Kidney (tissue), 14 donors: ENCODE results near the gene LRRFIP1. TPM values are rescaled to one million over a fixed set of nuclear protein-coding genes. Genes with fewer than 3 reads are reported as not detected.
A peak's percentile ranks its signal among the peaks of the same experiment; 100 is the strongest.

Experiments used
- DNase-seq, 5 donors: peaks; one replicate each; pipeline ENCODE4 v3.0.0-alpha.2; 2013 to 2020
- FAIRE-seq: peaks from 2 replicates; lab custom pipeline; 2012; peaks lifted over from hg19 to GRCh38; lab: Jason Lieb, UNC
- H3K27ac ChIP-seq, 2 donors: one replicate each; pipeline ENCODE4 v1.7.0; 2013; ENCODE audit warnings: low read depth in 2 of 2, low read length in 2 of 2, inconsistent platforms in 1 of 2
- H3K27me3 ChIP-seq: one replicate; pipeline ENCODE4 v1.7.1; 2013; ENCODE audit warnings: low read length, inconsistent platforms; ENCODE audit not compliant: control insufficient read depth, insufficient read depth
- H3K36me3 ChIP-seq, 3 donors: one replicate each; pipeline versions ENCODE4 v1.7.0 to v1.7.1; 2013; ENCODE audit warnings: low read length in 3 of 3, control low read depth in 1 of 3, inconsistent platforms in 1 of 3; ENCODE audit not compliant: insufficient read depth in 3 of 3, control insufficient read depth in 2 of 3
- H3K4me1 ChIP-seq, 3 donors: one replicate each; pipeline versions ENCODE4 v1.7.0 to v1.7.1; 2013; ENCODE audit warnings: low read length in 3 of 3, inconsistent platforms in 1 of 3, low read depth in 1 of 3; ENCODE audit not compliant: control insufficient read depth in 2 of 3, insufficient read depth in 2 of 3
- H3K4me3 ChIP-seq, 3 donors: one replicate each; pipeline versions ENCODE4 v1.7.0 to v1.8.1; 2013; ENCODE audit warnings: low read length in 3 of 3, control low read depth in 1 of 3, inconsistent platforms in 1 of 3
- H3K9ac ChIP-seq, 3 donors: one replicate each; pipeline versions ENCODE4 v1.7.0 to v1.7.1; 2013; ENCODE audit warnings: low read length in 3 of 3, control low read depth in 1 of 3, inconsistent platforms in 1 of 3
- H3K9me3 ChIP-seq, 3 donors: one replicate each; pipeline versions ENCODE4 v1.7.0 to v1.7.1; 2013; ENCODE audit warnings: low read length in 3 of 3, control low read depth in 1 of 3, inconsistent platforms in 1 of 3; ENCODE audit not compliant: control insufficient read depth in 2 of 3, insufficient read depth in 1 of 3
- intact Hi-C: fragments of 100-400 bp; cut with DNase I; formaldehyde crosslinking; loops from one replicate; pipeline ENCODE4 v1.11.1; 2022
- polyA plus RNA-seq: library from polyadenylated mRNA; stranded (reverse); fragments of 350-450 nt; fragmentation: Illumina TruSeq; extraction: RNeasy Lipid Tissue Mini Kit (QIAGEN cat#74804); gene quantifications from one replicate; pipeline ENCODE4 v1.2.3, GENCODE V29; 2014; ENCODE audit warnings: low read depth, low replicate concordance; ENCODE audit not compliant: insufficient read depth
- total RNA-seq: library from RNA; stranded (reverse); fragmentation: NEBNext Ultra II Directional; extraction: Animal tissue kit (Norgen Biotek cat#: 25700); gene quantifications from one replicate; pipeline ENCODE4 v1.2.1, GENCODE V29; 2021
- TF ChIP-seq, protein P1 (sequence below): IDR thresholded peaks from 3 replicates; pipeline ENCODE4 v1.5.1; 2012; ENCODE audit warnings: mild to moderate bottlenecking, moderate library complexity, borderline replicate concordance; ENCODE audit not compliant: insufficient read depth; ENCODE audit errors: extremely low read depth
- donor health status: control.
- donor health status: control.
- donor health status: control.
- donor health status: control.
- donor health status: control.
- donor health status: DM: yes; HTN: yes; CAD: no.
- donor health status: Normal renal cell carcinoma (clear cell type).

The LRRFIP1 gene
- total and polyA plus RNA-seq, 2 donors from 2014 or later, result 39.1 to 204 TPM

DNA sequence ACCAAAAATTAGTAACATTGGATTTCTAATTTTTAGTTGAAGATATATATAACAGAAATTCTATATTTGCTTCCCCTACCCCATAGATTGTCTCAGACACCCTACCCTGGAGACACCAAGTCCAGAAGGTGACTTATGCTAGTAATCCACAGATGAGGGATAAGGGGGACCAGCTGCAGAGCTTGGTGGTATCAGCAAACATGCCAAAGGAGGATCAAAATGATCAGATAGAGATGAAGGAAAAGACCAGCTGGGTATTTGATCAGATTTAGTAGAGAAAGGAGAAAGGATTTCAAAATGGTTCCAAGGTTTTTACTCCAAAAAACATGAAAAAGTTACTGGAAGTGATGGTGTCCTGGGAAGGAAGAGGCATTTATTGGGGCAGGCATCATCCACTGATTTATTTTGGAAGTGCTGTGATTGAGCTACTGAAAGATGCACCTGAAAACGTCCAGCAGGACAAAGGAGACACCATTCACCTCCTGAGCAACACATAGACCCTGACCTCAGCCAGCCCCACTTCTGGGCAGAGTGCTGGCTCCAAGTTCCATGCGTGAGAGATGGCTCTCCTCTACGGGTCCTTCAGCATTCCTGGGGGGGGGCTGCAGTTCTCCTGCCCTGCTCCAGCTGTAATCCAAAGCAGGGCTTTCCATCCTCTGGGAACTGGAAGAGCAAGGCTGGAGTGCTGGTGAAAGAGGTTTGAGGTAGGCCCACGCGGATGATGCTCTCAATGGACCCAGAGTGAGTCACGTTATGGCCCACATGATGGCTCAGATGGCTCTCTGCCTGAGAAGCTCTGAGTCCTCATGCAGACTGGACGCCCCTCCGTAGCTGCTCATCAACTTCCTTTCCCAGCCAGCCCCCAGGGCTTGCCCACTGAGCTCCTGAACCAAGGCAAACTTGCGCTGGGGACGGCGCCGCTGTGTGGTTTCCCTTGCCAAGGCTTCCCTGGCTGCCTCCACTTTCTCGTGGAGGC is 3.7 kb upstream of the LRRFIP1 start:
- no peak for DNase-seq
- H3K36me3 ChIP-seq, result no peaks in the 10 kb centered on the region
- TF ChIP-seq, protein P1, sequence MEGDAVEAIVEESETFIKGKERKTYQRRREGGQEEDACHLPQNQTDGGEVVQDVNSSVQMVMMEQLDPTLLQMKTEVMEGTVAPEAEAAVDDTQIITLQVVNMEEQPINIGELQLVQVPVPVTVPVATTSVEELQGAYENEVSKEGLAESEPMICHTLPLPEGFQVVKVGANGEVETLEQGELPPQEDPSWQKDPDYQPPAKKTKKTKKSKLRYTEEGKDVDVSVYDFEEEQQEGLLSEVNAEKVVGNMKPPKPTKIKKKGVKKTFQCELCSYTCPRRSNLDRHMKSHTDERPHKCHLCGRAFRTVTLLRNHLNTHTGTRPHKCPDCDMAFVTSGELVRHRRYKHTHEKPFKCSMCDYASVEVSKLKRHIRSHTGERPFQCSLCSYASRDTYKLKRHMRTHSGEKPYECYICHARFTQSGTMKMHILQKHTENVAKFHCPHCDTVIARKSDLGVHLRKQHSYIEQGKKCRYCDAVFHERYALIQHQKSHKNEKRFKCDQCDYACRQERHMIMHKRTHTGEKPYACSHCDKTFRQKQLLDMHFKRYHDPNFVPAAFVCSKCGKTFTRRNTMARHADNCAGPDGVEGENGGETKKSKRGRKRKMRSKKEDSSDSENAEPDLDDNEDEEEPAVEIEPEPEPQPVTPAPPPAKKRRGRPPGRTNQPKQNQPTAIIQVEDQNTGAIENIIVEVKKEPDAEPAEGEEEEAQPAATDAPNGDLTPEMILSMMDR, result no peak
- no peak overlapping the region for H3K27ac ChIP-seq
- H3K9me3 ChIP-seq, result no peaks in the 10 kb centered on the region
- FAIRE-seq, result no peak
- no peak overlapping the region for H3K4me3 ChIP-seq
- H3K4me1 ChIP-seq, result peaks cover 2 to 13% (median 7%) of the 10 kb centered on the region in 3 donors
- H3K27me3 ChIP-seq, result no peaks in the 10 kb centered on the region
- intact Hi-C loops, result no loop called here
- no peak overlapping the region for H3K9ac ChIP-seq

DNA sequence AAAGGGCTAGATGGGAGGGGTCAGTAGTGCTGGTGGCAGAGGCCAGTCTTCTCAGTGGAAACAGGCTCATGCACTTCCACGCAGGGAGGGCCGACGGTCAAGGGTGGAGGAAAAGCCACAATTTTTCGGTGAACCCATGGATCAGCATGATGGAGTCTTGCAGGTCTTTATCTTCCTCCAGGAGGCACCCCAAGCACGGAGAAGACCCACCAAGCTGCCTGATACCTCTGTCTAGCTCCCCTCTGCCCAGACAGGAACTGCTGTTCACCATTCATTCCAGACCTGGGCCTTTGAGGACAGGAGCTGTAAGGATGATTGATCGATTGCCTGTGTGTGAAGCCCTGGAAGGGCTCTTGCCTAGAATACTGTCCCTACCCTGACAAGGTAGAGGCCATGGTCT is 2.8 kb upstream of the LRRFIP1 start:
- DNase-seq, result no peak
- TF ChIP-seq, protein P1, result no peak
- no peak overlapping the region for H3K27ac ChIP-seq
- FAIRE-seq, result no peak
- no peaks in the 10 kb centered on the region for H3K36me3 ChIP-seq
- H3K4me1 ChIP-seq, result peaks cover 2 to 14% (median 12%) of the 10 kb centered on the region in 3 donors
- no peak overlapping the region for H3K9ac ChIP-seq
- intact Hi-C loops, result no loop called here
- H3K27me3 ChIP-seq, result no peaks in the 10 kb centered on the region
- no peak overlapping the region for H3K4me3 ChIP-seq
- no peaks in the 10 kb centered on the region for H3K9me3 ChIP-seq

DNA sequence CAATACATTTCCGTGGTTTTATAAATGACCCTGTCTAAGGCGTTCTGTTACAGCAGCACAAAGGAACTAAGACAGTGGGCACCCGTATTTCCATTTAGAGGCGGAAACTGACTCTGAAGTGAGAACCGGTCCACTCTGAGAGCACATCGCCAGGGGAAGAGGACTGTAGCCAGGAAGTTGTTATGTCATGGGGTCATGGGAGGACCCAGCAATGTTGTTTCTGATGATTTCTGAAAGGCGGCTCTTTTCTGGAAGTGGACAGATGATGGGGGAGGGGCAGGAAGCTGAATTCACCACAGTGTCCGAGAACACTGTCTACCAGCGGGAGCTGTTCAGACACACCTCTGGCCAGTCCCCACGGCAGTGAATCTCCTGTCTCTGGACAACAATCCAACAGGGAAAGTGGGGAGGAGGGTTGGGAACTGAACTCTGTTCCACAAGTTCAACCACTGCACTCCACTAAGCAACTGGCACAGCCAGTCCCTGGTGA is 2.1 kb upstream of the LRRFIP1 start:
- DNase-seq, result peak in 1 of 5 donors; percentile 35

More for the DNA sequence above, 2.1 kb upstream of the LRRFIP1 start:
- no peak for FAIRE-seq
- no peaks in the 10 kb centered on the region for H3K9me3 ChIP-seq
- H3K4me3 ChIP-seq, result no peak overlapping the region
- no peak overlapping the region for H3K9ac ChIP-seq
- peaks cover 2 to 14% (median 12%) of the 10 kb centered on the region in 3 donors for H3K4me1 ChIP-seq
- H3K27ac ChIP-seq, result peak overlapping the region; percentile 67 to 81
- no peaks in the 10 kb centered on the region for H3K36me3 ChIP-seq
- no peaks in the 10 kb centered on the region for H3K27me3 ChIP-seq
- TF ChIP-seq, protein P1, result no peak
- intact Hi-C loops, result no loop called here
